Measurements from ENCODE around the gene BCL11B.

The BCL11B gene

DNA sequence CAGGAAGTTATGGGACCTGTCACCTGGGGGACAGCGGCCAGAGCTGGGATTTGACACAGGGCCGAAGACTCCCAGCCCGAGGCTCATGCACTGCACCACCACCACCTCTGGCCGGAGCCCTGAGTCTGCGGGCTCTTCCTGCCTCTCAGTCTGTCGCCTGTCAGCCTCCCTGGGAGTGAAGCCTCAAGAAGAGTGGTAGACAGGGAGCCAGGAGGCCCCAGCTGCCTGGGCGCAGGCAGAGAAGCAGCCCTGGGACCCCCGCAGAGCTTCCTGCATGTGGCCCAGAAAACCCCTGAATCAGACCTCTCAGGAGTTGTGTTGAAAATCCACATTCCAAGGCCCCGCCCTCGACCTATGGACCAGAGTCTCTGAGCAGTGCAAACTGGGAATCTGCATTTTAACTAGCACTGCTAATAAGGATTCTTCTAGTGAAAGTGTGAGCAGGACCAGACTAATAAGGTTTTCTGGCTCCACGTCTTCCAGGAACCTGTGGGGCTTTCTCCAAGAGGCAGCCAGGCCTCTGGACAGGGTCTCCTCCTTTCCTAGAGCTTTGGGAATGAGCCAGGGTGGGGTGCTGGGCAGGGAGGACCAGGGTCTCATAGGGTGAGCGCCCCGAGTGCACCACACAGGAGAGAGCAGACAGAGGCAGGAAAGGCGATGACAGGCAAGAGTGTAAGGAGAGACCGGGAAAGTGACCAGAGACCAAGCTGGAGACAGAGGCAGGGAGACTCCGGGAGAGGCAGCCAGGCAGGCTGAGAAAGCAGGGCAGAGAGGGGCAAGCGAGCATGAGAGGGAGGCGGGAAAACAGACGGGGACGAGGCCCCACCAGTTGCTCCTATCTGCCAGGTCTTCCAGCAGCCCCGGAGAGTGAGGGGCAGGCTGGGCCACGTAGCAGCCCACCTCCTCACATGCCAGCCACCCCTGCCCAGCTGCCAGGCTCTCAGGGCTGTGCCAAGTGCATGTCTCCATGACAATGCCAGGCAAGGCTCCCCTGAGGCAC, 112.4 kb downstream of the BCL11B start:
- H3K27ac ChIP-seq: no peak overlapping the region
- no peak for DNase-seq
- H3K9me3 ChIP-seq (ENCODE audit: severe bottlenecking): no peaks in the 10 kb centered on the region
- TF ChIP-seq, protein P1, sequence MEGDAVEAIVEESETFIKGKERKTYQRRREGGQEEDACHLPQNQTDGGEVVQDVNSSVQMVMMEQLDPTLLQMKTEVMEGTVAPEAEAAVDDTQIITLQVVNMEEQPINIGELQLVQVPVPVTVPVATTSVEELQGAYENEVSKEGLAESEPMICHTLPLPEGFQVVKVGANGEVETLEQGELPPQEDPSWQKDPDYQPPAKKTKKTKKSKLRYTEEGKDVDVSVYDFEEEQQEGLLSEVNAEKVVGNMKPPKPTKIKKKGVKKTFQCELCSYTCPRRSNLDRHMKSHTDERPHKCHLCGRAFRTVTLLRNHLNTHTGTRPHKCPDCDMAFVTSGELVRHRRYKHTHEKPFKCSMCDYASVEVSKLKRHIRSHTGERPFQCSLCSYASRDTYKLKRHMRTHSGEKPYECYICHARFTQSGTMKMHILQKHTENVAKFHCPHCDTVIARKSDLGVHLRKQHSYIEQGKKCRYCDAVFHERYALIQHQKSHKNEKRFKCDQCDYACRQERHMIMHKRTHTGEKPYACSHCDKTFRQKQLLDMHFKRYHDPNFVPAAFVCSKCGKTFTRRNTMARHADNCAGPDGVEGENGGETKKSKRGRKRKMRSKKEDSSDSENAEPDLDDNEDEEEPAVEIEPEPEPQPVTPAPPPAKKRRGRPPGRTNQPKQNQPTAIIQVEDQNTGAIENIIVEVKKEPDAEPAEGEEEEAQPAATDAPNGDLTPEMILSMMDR (IDR thresholded peaks at IDR 0.05; ENCODE audit: low read depth, low read length): no peak
- H3K4me3 ChIP-seq (ENCODE audit: low read depth, low read length): no peak overlapping the region
- peaks cover 82% of the 10 kb centered on the region for H3K27me3 ChIP-seq (ENCODE audit: insufficient read depth, low read depth, severe bottlenecking)
- no peaks in the 10 kb centered on the region for H3K36me3 ChIP-seq

DNA sequence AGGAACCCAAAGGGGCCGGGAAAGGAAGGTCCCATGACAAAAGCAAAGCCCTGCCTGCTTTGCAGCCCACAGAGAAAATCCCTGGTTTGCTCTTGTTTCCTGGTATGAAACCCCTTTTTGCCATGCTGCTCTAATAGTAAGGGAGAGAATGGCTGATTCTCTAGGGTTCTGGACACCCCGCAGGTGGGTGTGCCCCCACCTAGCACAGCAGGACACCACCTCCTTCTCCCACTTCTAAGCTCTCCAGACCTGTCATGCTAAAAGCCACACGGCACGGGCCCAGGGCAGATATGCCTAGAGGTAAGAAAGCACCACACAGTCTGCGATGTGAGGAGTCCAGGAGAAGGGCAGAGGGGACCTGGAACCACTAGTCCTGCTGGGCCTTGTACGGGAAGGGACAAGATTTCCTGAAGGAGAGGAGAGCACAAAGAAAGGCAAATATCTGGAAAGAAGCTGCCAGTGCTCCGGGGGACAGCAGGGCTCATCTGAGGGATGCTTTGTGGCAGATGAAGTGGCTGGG, 113.3 kb downstream of the BCL11B start:
- Histone ChIP-seq H3K36me3 (no peaks in the 10 kb centered on the region), H3K27ac (no peak overlapping the region), H3K9me3 (ENCODE audit: severe bottlenecking) (no peaks in the 10 kb centered on the region), H3K27me3 (ENCODE audit: insufficient read depth, low read depth, severe bottlenecking) (peaks cover 82% of the 10 kb centered on the region), H3K4me3 (ENCODE audit: low read depth, low read length) (no peak overlapping the region)
- TF ChIP-seq, protein P1 (IDR thresholded peaks at IDR 0.05; ENCODE audit: low read depth, low read length): no peak
- DNase-seq: no peak

DNA sequence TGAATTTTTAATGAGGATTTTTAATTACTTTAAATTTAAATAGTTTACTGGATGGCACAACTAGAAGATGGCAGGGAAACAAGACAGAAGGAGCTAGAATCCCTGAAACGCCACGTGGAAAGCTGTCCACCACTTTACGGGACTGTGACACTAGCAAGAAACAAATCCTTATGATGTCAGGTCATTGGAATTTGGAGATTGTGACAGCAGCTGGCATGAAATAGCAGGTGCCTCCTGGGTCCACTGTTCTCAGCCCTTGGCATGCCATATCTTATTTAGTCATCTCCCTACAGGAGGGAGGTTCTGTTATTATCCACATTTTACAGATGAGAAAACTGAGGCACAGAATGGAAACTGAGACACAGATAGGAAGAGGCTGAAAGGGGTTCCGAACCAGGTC, 113.8 kb downstream of the BCL11B start:
- no peaks in the 10 kb centered on the region for H3K36me3 ChIP-seq
- no peak for DNase-seq
- H3K27me3 ChIP-seq (ENCODE audit: insufficient read depth, low read depth, severe bottlenecking): peaks cover 82% of the 10 kb centered on the region
- TF ChIP-seq, protein P1 (IDR thresholded peaks at IDR 0.05; ENCODE audit: low read depth, low read length): no peak
- no peaks in the 10 kb centered on the region for H3K9me3 ChIP-seq (ENCODE audit: severe bottlenecking)
- H3K4me3 ChIP-seq (ENCODE audit: low read depth, low read length): no peak overlapping the region
- no peak overlapping the region for H3K27ac ChIP-seq

DNA sequence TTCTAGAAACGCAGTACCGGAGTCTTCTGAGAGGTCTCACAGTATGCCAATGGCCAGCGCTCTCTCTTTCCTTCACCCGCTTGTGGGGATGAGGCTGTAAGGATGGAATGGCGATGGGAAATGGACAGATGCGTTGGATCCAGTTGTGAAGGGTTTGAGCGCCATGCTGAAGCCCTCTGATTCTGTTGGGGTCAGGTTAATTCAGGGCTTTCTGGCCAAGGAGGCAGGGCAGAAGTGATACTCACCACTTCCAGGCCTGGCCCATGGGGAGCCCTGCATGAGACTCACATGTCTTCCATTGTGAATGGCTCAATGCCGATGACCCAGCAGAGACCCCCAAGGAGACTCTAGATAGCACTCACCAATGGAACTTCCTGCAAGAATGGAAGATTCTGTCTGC, 114.3 kb downstream of the BCL11B start:
- Histone ChIP-seq H3K27me3 (ENCODE audit: insufficient read depth, low read depth, severe bottlenecking) (peaks cover 84% of the 10 kb centered on the region), H3K27ac (no peak overlapping the region), H3K9me3 (ENCODE audit: severe bottlenecking) (no peaks in the 10 kb centered on the region), H3K36me3 (no peaks in the 10 kb centered on the region), H3K4me3 (ENCODE audit: low read depth, low read length) (no peak overlapping the region)
- TF ChIP-seq, protein P1 (IDR thresholded peaks at IDR 0.05; ENCODE audit: low read depth, low read length): no peak
- DNase-seq: no peak

DNA sequence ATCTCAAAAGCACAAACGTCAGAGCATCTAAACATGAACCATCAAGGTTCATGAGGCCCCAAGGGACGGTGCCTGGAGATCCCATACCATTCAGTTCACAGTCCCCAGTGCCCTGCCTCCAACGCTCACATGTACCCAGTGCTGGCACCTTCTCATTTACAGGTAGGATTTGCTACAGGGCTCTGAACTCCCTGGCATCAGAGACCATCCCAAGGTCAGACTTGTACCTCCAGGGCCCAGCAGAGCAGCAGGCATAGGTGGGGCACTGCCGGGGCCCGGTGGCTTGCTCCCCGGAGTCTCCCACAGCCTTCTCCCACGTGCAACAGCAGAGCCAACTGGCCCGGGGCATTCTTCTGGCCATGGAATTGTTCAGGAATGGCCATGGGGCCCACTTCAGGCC, 114.8 kb downstream of the BCL11B start:
- no peaks in the 10 kb centered on the region for H3K36me3 ChIP-seq
- H3K9me3 ChIP-seq (ENCODE audit: severe bottlenecking): no peaks in the 10 kb centered on the region
- peaks cover 84% of the 10 kb centered on the region for H3K27me3 ChIP-seq (ENCODE audit: insufficient read depth, low read depth, severe bottlenecking)
- H3K4me3 ChIP-seq (ENCODE audit: low read depth, low read length): no peak overlapping the region
- H3K27ac ChIP-seq: no peak overlapping the region
- no peak for DNase-seq
- TF ChIP-seq, protein P1 (IDR thresholded peaks at IDR 0.05; ENCODE audit: low read depth, low read length): no peak

All from WERI-Rb-1 (cell line).